GM12801 (cell line): ENCODE data around the gene PTPRK.

Source experiments
- CTCF ChIP-seq: IDR thresholded peaks from one replicate; pipeline ENCODE4 v1.5.1; 2011; ENCODE audit warnings: control low read depth; ENCODE audit not compliant: insufficient read length; ENCODE audit errors: extremely low read depth

PTPRK gene

DNA sequence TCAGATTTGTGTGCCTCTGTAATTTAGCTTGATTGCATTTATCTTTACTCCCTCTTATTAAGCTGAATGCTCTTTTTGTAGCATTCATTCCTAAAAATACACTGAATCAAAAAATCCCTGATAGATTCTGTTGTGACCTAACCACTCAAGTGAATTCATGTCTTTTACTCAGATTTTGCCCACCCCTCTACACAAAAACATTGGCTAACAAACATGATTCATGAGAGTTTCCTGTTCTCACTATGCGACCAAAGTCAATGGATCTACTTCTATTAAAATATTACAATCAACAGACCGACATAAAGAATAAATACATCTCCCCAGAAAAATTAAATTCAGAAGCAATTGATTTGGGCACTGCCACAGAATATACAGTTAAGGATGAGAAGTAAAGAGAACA is 520.0 kb downstream of the PTPRK start:
- TF ChIP-seq CTCF, result no peak

DNA sequence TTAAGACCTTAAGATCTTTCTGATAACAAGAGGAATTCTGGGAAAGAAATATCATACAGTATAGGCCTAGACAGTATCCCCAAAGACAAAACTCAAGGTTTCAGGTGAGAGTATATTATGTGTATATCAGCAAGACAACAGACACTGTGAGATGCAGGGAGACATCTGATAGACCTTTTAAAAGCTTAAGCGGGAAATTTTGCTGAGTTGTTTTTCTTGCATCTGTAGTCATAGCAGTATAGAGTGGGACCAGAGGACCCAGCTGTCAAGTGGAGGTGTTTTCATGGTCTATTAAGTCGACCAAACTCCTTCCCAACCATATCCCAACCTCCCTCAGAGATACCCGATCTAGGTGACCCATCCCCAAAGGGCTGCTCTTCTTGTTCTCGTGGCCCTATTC is 521.4 kb downstream of the PTPRK start:
- no peak for TF ChIP-seq CTCF

GRCh38 chr6:127997496-127998164 is 522.8 kb downstream of the PTPRK start:
- no peak for TF ChIP-seq CTCF

DNA sequence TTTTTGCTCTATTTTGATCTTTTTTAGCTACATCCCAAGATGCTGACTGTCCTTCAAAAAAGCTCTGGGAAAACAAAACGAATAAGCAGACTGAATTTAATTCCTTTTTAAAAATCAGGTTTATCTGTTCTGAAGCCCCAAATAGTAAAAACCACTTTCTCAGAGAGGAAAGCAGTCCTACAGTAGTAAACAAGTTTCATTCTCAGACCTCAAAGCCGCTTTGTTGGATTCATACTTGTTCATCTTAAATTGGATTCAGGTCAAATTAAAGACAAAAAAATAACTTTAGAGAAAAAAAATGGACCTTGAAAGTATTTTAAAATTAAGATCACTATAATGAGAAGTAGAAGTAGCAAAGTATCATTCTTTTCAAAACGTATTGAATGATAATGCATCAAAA is 523.5 kb downstream of the PTPRK start:
- TF ChIP-seq CTCF, result no peak

GRCh38 chr6:127992144-127992543 is 528.3 kb downstream of the PTPRK start:
- TF ChIP-seq CTCF, result no peak

DNA sequence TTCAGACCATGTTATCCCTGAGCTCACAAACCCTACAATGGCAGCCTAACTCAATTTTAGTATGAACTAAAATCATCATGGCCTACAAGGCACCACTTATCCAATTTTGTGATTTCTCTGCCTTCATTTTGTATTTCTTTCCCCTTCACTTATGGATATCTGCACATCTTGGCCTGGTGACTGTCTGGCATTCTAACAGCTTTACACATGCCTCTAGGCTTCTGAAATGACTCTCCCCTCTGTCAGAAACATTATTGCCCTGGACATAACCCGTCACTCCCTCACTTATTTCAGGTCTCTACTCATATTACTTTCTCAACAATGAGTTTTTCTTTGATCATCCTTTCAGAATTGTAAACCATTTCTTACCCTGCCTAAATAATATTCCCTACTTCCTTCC is 530.3 kb downstream of the PTPRK start:
- no peak for TF ChIP-seq CTCF

- TF ChIP-seq CTCF, result no peak
These were observed 539.4 kb downstream of the PTPRK start for GRCh38 chr6:127980996-127981395.

DNA sequence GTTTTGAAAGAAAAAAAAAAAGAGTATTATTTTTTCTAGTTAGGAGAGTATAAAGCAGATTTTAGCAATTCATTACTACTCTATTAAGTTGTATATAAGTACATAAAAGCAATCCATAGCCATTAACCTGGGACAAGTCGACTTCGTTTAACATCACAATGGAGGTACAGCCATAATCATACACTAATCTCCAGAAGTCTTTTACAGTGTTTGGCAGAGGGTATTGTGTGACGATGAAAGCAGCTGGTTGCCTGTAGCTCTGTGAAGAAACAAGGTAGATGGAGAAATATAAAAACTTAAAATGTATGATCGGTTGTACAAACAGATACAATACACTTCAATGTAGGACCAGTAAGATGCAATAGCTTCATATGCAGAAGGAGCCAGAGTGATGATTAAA is 543.6 kb downstream of the PTPRK start:
- no peak for TF ChIP-seq CTCF
